Common myeloid progenitor, CD34-positive (primary cell): ENCODE measurements around the gene IQCH.
A peak's percentile ranks its signal among the peaks of the same experiment; 100 is the strongest.

Experiments
- CTCF ChIA-PET: fragments of 350-600 bp; sonication (Branson Sonifier 250); formaldehyde crosslinking; loops from one replicate; lab custom pipeline; 2021; ENCODE audit warnings: antibody characterized with exemption; lab: Charles Lee
- POLR2A ChIA-PET: fragments of 350-600 bp; sonication (Branson Sonifier 250); formaldehyde crosslinking; loops from one replicate; lab custom pipeline; 2021; ENCODE audit warnings: antibody characterized with exemption; lab: Charles Lee
- DNase-seq, 3 donors: peaks; one replicate each; pipeline versions ENCODE4 v3.0.0 to v3.0.0-alpha.2; 2013
- H3K27ac ChIP-seq, 2 experiments: 1 replicate in 1 of 2; 2 replicates in 1 of 2; pipeline ENCODE4 v1.7.0; 2013; ENCODE audit warnings: inconsistent platforms in 2 of 2, low read length in 2 of 2, mild to moderate bottlenecking in 2 of 2, low read depth in 1 of 2, moderate library complexity in 1 of 2; ENCODE audit not compliant: severe bottlenecking in 2 of 2, insufficient read depth in 1 of 2, poor library complexity in 1 of 2
- H3K27me3 ChIP-seq, 5 experiments: replicated peaks in 2 of 5; 1 replicate in 3 of 5; 2 replicates in 2 of 5; pipeline versions ENCODE4 v1.6.1 to v1.7.0; 2013; ENCODE audit warnings: low read length in 4 of 5, mild to moderate bottlenecking in 2 of 5, moderate library complexity in 2 of 5, inconsistent platforms in 1 of 5; ENCODE audit not compliant: insufficient read depth in 5 of 5, control insufficient read depth in 4 of 5
- H3K36me3 ChIP-seq, 4 experiments: 1 replicate in 2 of 4; 2 replicates in 2 of 4; pipeline versions ENCODE4 v1.6.1 to v1.7.0; 2013; ENCODE audit warnings: low read length in 3 of 4, control low read depth in 1 of 4, mild to moderate bottlenecking in 1 of 4; ENCODE audit not compliant: control insufficient read depth in 4 of 4, insufficient read depth in 4 of 4
- H3K4me1 ChIP-seq, 4 experiments: 1 replicate in 3 of 4; 2 replicates in 1 of 4; pipeline versions ENCODE4 v1.6.1 to v1.7.1; 2013; ENCODE audit warnings: low read length in 3 of 4, mild to moderate bottlenecking in 3 of 4, control low read depth in 1 of 4, inconsistent platforms in 1 of 4, moderate library complexity in 1 of 4; ENCODE audit not compliant: control insufficient read depth in 4 of 4, insufficient read depth in 4 of 4; ENCODE audit errors: control extremely low read depth in 1 of 4
- H3K4me3 ChIP-seq, 7 experiments: 1 replicate in 4 of 7; 2 replicates in 3 of 7; pipeline versions ENCODE4 v1.5.1 to v1.7.0; 2013; ENCODE audit warnings: mild to moderate bottlenecking in 7 of 7, low read length in 6 of 7, moderate library complexity in 6 of 7, inconsistent platforms in 2 of 7, low read depth in 2 of 7, control low read depth in 1 of 7; ENCODE audit not compliant: insufficient read depth in 4 of 7, control insufficient read depth in 1 of 7; ENCODE audit errors: extremely low read depth in 1 of 7
- H3K9me3 ChIP-seq, 5 experiments: 1 replicate in 4 of 5; 2 replicates in 1 of 5; pipeline versions ENCODE4 v1.6.1 to v1.7.1; 2013; ENCODE audit warnings: low read length in 4 of 5, mild to moderate bottlenecking in 2 of 5, inconsistent platforms in 1 of 5, low read depth in 1 of 5, moderate library complexity in 1 of 5; ENCODE audit not compliant: control insufficient read depth in 4 of 5, insufficient read depth in 2 of 5; ENCODE audit errors: control extremely low read depth in 1 of 5
- WGBS: methylation state at CpG from one replicate; pipeline ENCODE4 v1.1.5; 2013; ENCODE audit not compliant: insufficient coverage; 5-methylcytosine and 5-hydroxymethylcytosine counted together

Gene IQCH

GRCh38 chr15:67372986-67373675 lies 118.5 kb downstream of the IQCH start:
- ChIA-PET CTCF (no interaction called here), POLR2A (interaction anchor here (0.6 kb wide), 1 partner anchor 185 kb away, joined by 3 read pairs; no protein-coding TSS in a partner anchor)
- no peak for DNase-seq

GRCh38 chr15:67373971-67374370 lies 119.4 kb downstream of the IQCH start:
- H3K36me3 ChIP-seq, result no peaks in the 10 kb centered on the region
- ChIA-PET POLR2A (no interaction called here), CTCF (no interaction called here)
- peaks cover 0 to 2% (median 0%) of the 10 kb centered on the region in 5 experiments for H3K27me3 ChIP-seq
- no peaks in the 10 kb centered on the region for H3K4me1 ChIP-seq
- no peak overlapping the region for H3K4me3 ChIP-seq
- H3K9me3 ChIP-seq, result no peaks in the 10 kb centered on the region
- DNase-seq, result no peak
- H3K27ac ChIP-seq, result no peak overlapping the region

More at GRCh38 chr15:67372986-67373675, 118.5 kb downstream of the IQCH start:
- Histone ChIP-seq H3K4me3 (no peak overlapping the region), H3K9me3 (no peaks in the 10 kb centered on the region), H3K27me3 (peaks cover 0 to 2% (median 0%) of the 10 kb centered on the region in 5 experiments), H3K36me3 (no peaks in the 10 kb centered on the region), H3K4me1 (no peaks in the 10 kb centered on the region), H3K27ac (no peak overlapping the region)
- 96% methylated on average over 6 of the region's 6 CpGs for WGBS

GRCh38 chr15:67379530-67379929 lies 124.9 kb downstream of the IQCH start:
- WGBS, result no CpG with 5 or more reads among the region's 3 CpGs
- no peak for DNase-seq
- no peaks in the 10 kb centered on the region for H3K36me3 ChIP-seq
- no peak overlapping the region for H3K4me3 ChIP-seq
- no peaks in the 10 kb centered on the region for H3K27me3 ChIP-seq
- no peak overlapping the region for H3K27ac ChIP-seq
- H3K9me3 ChIP-seq, result no peaks in the 10 kb centered on the region
- ChIA-PET CTCF (no interaction called here), POLR2A (no interaction called here)
- H3K4me1 ChIP-seq, result no peaks in the 10 kb centered on the region

- Histone ChIP-seq H3K4me3 (no peak overlapping the region), H3K4me1 (no peaks in the 10 kb centered on the region), H3K27ac (no peak overlapping the region), H3K27me3 (no peaks in the 10 kb centered on the region), H3K36me3 (no peaks in the 10 kb centered on the region), H3K9me3 (no peaks in the 10 kb centered on the region)
- DNase-seq, result no peak
- 100% methylated on average over 1 of the region's 1 CpG for WGBS
- CTCF ChIA-PET, result interaction anchor here (1.9 kb wide), 1 partner anchor 50 kb away, joined by 4 read pairs; no protein-coding TSS in a partner anchor
- POLR2A ChIA-PET, result no interaction called here
Observed at GRCh38 chr15:67380921-67381320, 126.3 kb downstream of the IQCH start.

GRCh38 chr15:67381416-67382045 lies 126.9 kb downstream of the IQCH start:
- 95% methylated on average over 8 of the region's 8 CpGs for WGBS
- CTCF ChIA-PET, result interaction anchor here (0.7 to 1.9 kb wide), 2 partner anchors 50 to 884 kb away, joined by 3 to 4 read pairs; no protein-coding TSS in a partner anchor
- no peaks in the 10 kb centered on the region for H3K4me1 ChIP-seq
- DNase-seq, result no peak
- H3K9me3 ChIP-seq, result no peaks in the 10 kb centered on the region
- H3K4me3 ChIP-seq, result no peak overlapping the region
- POLR2A ChIA-PET, result no interaction called here
- no peaks in the 10 kb centered on the region for H3K27me3 ChIP-seq
- H3K36me3 ChIP-seq, result no peaks in the 10 kb centered on the region
- no peak overlapping the region for H3K27ac ChIP-seq

GRCh38 chr15:67382723-67383122 lies 128.1 kb downstream of the IQCH start:
- CTCF ChIA-PET, result no interaction called here
- Histone ChIP-seq H3K27me3 (no peaks in the 10 kb centered on the region), H3K36me3 (no peaks in the 10 kb centered on the region), H3K27ac (no peak overlapping the region), H3K4me1 (no peaks in the 10 kb centered on the region), H3K4me3 (no peak overlapping the region), H3K9me3 (no peaks in the 10 kb centered on the region)
- POLR2A ChIA-PET, result no interaction called here
- no peak for DNase-seq
- no CpG with 5 or more reads among the region's 3 CpGs for WGBS

GRCh38 chr15:67383899-67384298 lies 129.3 kb downstream of the IQCH start:
- WGBS, result 100% methylated on average over 1 of the region's 1 CpG
- DNase-seq, result peak; percentile 10 to 26 (median 18)
- Histone ChIP-seq H3K9me3 (no peaks in the 10 kb centered on the region), H3K4me1 (no peaks in the 10 kb centered on the region), H3K27ac (no peak overlapping the region), H3K27me3 (no peaks in the 10 kb centered on the region), H3K36me3 (no peaks in the 10 kb centered on the region), H3K4me3 (no peak overlapping the region)
- CTCF ChIA-PET, result no interaction called here
- POLR2A ChIA-PET, result no interaction called here
